Activated T-cell treated with anti-CD3 and anti-CD28 coated beads, Interleukin-2, amount 50 U/mL, for 1 hour (primary cell): ENCODE results near the gene POU3F2.

Experiments used
- DNase-seq: peaks from one replicate; pipeline ENCODE4 v3.0.0-alpha.2; 2020

The POU3F2 gene

DNA sequence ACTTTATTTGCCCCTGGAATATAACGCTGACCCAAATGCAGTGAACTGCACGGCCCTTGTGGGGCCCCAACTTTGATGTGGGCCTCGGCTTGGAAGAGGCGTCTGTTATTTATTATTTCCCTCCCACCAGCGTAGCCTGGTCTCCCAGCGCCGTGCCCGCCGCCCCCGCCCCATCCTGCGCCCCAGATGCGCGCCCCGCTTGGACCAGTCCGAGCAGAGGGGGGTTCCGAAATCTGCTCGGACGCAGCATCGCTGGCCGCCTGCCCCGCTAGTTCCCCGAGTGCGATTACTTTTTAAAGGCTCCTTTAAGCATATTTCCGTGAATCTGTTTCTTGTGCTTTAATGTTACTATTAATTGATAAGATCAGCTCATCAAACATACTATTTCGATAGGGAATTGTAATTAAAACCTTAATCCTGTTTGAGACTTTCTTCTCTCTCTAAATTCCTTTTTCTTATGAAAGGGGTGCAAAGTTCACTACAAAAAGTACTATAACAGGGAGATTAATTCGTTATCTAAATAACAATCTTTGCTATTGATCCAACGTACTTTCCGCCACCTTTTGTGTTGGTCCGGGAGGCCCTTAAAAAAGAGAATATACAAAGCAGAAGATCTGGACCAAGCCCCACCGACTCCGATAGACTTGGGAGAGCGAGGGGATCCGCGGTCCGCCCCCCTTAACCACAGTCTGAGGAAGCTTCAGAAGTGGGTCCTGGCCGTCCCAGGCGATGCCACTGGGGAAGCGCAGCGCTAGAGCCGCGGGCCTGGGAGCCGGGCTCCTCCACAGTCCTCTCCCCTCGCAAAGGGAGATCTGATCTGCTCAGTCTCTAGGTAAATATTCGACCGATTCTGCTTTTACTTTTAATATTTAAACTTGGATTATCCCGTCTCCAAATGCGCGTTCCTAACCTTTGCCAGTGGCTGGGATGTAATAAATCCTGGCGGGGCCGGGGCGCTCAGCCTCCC, 10.2 kb downstream of the POU3F2 start:
- DNase-seq: no peak

DNA sequence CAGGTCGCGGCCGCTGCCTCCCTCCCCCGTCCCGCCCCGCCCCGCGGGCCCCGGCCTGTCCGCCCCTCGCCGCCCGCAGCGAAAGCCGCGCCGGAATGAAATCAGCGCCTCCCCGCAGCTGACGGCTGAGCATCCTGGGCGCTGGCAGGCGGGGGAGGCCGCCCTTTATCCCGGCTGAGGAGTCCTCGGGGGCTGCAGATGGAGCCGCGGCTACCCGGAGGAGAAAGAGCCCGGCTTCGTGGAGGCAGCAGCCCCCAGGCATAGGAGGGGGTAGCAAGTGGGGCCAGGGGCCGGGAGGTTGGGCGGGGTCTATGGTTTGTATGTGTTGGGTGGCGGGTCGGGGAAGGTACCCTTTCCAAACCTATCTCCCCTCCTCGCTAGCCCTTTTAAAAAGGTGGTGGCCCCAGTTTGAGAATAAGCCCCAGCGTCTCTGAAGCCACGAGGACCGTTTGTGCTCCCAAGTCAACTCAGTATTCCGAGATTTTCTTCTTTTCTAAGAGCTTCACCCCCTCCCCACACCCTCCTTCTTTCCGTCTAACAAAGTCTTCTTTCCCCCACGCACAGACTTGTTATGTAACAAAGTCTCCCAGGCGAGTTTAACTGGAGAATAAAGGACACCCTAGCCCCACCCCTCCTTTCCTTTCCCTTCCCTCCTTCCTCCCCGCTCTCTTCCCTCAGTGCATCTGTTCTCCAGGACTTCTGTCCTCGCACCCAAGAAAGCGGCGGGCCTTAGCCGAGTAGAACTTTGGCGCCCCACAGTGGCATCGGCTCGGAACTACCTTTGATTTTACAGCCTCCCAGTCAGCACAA, 11.0 kb downstream of the POU3F2 start:
- DNase-seq: peak; percentile 75

DNA sequence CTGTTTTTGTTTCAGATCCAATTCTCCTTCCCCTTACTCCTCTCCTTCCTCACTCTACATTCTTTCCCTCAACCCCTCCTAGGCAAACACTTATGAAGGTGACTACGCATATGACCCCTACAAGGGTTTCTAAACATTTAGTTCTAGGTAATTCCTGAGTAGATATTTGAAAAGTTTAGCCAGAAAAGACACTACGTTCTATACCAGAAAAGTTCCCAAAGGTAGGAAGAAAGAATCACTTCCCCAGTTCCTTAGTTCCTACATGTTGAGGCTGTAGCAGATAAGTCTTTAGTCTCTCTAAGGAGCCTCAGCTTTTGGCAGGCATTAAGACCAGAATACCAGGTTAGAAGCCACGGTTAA, 11.6 kb downstream of the POU3F2 start:
- no peak for DNase-seq

DNA sequence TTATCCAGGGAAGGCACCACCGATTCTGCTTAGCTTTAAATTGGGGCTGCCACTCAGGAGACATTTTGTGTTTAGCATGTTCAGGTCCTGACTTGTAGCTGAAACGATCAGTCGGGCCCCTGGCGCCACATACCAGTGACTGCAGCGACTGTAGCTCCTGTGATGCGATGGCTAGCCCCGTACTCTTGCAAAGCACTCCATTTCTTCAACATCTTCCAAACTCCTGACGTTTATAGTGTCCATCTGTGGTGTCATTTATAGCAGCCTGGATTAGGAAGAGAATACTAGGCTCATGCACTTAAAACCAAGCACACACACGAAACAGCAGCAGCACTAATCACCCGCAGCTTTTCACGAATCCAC, 13.0 kb downstream of the POU3F2 start:
- DNase-seq: no peak

DNA sequence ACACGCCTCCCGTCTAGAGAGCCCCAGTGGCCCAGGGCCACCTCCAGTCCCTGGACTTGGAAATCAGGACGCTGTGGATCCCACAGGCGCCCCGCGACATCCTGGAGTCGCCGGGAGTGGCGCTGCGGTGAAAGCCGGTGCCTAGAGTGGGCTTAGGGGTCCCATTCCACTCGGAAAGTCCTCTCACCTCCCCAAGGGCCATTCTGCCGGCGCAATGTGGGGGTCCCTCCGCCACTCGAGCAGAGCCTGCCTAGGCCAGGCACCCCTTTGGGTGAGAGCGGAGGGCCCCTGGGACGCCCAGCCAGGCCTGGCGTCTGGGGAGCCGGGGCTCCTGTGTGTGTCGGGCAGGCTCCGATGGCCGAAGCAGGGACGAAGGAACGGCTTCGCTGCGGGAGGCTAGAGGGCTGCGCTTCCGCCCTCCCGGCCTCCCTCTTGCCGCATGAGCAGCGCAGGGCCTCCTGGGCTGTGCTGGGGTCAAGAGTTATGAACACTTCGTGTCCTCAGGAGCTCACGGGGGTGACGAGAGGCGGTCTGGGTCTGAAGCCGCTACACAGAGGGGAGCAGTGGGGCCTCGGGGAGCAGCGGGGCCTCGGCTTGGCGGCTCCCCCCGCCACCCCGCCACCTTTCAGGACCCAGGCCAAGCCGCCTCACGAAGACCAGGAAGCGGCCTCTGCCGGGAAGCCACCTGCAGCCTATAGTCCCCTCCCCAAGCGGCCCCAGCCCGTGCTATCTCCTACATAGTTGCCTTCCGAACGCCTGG, 13.6 kb downstream of the POU3F2 start:
- no peak for DNase-seq

DNA sequence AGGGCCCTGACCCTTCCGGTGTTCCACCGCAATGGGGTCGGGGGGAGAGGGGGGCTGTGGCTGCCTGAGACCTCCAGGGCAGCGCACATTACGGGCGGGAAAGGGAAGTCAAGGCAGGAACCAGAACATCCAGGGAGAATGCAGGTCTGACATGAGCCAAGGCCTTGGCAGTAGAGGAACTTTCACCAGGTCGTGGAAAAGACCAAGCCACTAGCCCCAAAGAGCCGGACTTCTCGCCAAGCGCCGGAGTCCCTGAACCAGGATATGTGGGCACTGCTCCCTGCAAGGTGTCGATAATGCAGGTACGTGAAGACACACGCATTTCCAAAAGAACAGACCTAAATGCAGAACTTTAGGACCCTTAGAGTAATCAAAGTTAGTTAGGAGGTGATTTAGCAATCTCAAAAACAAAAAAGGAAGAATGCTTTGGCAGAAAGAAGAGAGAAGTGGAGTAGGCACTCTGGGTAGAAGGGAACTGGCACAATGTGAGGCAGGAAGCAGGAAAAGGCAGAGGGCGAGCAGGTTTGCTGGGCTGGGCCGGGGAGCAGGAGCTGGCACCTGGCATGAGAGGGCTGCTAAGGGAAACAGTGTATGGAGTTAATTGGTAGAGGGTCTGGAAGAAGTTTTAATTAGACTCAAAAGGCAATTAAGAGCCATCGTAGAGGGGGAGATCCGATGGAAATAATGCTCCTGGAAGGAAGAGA, 14.3 kb downstream of the POU3F2 start:
- DNase-seq: no peak

DNA sequence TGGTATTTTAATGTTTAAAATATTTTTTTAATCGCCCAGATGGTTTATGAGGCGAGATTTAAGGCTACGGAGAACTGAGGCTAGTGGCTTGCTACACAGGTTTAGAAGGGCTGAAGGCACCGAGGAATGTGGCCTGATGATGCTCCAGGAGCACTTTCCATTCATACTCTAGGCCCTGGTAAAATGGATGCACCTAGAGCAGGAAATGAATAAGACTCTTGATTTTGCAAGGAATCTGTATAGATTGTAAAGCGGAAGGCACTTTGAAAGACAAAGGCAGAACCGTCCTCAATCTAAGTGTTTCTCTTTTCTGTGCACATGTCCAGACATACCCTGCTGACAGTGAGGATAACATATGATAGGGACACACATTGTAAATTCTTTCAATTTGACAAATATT, 30.1 kb downstream of the POU3F2 start:
- DNase-seq: no peak

DNA sequence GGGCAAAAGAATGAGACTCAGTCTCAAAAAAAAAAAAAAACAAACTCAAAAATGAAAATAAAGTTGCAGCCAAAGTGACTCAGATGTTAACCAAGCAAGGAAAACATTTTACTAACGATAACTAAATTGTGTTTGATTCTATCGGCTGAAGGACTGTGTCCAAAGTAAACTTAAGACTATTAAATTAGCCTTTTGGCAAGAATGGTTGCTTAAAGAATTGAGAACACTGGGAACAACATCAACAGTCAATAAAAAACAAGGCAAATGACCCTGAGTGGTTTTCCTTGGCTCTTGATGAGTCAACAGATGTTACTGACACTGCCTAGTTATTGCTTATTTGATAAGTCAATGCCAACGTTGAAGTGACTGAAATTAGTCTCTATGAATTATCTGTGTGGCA, 36.7 kb downstream of the POU3F2 start:
- DNase-seq: no peak

DNA sequence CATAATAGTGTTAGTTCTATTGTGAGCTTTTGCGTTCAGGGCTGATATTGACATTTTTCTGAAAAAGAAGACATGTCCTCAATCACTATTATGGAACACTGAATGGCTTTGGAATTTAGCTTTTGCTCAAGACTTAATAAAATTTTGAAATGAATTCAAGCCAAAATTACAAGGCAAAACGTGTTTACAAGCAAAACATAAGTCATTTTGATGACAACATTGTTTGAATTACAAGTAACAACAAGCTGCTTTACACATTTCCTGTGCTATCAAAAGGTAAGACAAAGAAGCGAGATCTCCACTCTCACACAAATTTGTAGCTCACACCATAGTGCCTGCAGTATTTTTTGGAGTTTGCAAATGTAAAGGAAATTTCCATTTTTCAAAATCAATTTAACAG, 37.4 kb downstream of the POU3F2 start:
- no peak for DNase-seq

DNA sequence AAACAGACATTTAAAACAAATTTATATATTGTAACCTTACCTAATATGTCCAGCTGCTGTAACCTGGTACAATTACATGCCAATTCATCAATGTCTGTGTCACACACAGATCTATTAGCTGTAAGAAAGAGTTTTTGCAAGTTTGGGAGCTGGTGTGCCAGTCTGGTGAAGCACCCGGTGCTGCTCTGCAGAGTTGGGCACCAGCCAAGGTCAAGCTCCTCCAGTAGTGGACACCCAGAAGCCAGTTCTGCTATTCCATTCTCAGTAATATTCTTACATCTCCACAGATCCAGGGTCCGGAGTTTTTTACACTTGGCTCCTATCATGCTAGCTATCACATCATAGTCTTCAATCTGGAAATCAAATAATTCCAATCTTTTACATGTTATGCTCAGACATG, 41.0 kb downstream of the POU3F2 start:
- DNase-seq: no peak

DNA sequence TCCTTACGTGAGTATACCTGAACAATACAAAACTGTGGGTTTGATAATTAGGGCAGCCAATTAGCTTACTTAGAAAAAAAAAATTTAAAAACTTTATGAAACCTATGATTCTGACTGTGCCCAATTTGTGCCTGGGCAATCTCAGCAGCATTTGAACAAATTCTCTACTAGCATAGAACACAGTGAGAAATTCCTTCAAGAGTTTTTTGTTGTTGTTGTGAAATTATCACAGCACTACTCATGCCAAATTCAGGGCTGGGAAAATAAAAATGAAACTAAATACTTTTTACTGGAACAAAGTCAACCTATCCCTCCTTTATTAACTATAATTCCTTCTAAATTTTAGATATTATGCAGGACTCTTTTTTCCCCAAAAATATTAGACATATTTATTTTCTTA, 42.9 kb downstream of the POU3F2 start:
- DNase-seq: no peak

DNA sequence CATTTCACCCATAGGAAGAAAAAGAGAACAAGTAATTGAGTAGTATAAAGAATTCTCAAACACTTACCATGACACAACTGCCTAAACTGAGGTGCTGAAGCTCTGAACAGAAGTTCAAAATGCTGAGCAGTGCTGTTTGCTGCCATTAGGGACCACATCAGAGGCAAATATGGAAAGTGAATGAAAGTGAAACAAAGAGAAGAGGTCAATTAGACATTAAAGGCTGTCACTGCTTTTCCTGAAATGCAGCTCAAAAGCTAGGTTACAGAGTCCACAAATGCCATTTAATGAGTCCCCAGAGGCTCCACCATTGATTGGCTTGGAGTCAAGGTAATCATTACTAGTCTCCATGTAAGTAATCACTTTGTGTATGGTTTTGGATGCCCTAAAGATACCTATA, 46.1 kb downstream of the POU3F2 start:
- no peak for DNase-seq

DNA sequence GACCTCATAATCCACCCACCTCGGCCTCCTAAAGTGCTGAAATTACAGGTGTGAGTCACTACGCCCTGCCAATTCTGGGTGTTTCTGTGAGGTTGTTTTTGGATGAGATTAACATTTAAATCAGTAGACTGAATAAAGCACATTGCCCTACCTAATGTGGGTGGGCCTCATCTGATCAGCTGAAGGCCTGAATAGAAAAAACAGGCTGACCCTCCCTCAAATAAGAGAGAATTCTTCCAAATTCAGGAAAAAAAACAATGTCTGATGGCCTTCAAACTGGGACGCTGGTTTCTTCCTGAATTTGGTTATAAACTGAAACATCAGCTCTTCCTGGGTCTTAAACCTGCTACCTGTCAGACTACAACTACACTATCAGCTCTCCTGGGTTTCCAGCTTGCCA, 51.0 kb downstream of the POU3F2 start:
- no peak for DNase-seq

DNA sequence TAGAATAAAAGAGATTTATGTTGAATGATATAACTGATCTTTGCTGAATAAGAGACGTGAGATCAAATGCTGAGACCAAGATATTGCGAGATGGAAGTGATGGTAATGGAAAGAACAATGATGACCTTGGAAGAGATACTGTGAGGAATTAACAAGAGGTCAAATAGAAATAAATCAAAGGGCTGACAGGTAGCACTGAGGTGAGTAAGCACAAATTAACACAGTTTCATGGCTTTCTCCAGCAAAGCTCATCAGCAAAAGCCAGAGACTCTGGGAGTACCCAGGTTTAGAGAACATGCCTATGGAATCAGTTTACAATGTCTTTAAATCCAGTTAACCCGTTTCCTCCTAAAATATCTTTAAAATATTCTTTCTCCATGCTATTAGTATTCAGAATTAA, 53.3 kb downstream of the POU3F2 start:
- DNase-seq: no peak
